ENCODE data around the gene CASQ2. TPM values are rescaled to one million over a fixed set of nuclear protein-coding genes. Genes with fewer than 3 reads are reported as not detected.

CASQ2 gene
- total RNA-seq, 4 donors from 2014 or later: 5.9 to 11.2 (median 9.4) TPM

DNA sequence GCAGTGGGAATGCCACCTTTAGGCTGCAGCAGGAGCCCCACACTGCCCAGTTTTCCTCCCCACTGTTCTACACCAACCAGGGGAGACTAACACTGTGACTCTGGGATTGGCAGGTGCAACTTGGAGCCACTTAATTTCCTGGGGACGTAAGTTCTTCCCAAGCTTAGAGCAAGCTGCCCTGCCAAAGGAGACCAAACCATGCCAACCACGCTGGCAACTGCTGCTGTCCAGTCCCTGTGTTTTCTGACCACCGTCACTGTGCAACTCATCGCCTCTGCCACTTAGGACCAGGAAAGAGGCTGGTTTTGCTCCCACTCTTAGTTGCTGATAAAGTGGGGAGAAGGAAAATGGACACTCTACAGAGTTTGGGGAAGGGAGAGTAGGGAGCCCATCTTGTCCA, 76.3 kb downstream of the CASQ2 start:
- no peaks in the 10 kb centered on the region for H3K4me1 ChIP-seq
- peaks cover 0 to 10% (median 0%) of the 10 kb centered on the region in 4 donors for H3K36me3 ChIP-seq
- no peaks in the 10 kb centered on the region for H3K27me3 ChIP-seq
- H3K27ac ChIP-seq: no peak overlapping the region
- intact Hi-C loops (cut with DNase I; ENCODE audit: low total_unique reads) (no loop called here), in situ Hi-C loops (cut with MboI; ENCODE audit: low pct_ligation_motif_present in 1 of 4, low pct_unique_long_range_greater_than_20kb in 1 of 4, low sequenced_read_pairs in 3 of 4) (no loop called here)
- DNase-seq: no peak
- no peaks in the 10 kb centered on the region for H3K9me3 ChIP-seq
- no peak for TF ChIP-seq EP300 (IDR thresholded peaks at IDR 0.05; ENCODE audit: low read depth)
- WGBS, 2 donors (ENCODE audit: low coverage in 1 of 2): 96% methylated on average over 4 of the region's 4 CpGs; no CpG with 5 or more reads in 1 of the 2 donors
- no peak overlapping the region for H3K4me3 ChIP-seq

DNA sequence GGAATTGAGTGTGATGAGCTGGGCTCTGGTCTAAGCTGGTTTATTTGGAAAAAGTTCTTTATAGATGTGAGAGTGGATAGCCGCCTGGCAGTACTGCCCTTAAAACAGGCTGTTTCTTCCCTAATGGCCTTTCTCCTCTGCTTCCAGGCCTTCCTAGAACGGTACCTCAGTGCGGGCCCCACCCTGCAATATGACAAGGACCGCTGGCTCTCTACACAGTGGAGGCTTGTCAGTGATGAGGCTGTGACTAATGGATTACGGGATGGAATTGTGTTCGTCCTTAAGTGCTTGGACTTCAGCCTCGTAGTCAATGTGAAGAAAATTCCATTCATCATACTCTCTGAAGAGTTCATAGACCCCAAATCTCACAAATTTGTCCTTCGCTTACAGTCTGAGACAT, 77.5 kb downstream of the CASQ2 start:
- H3K36me3 ChIP-seq: peaks cover 0 to 10% (median 0%) of the 10 kb centered on the region in 4 donors
- in situ Hi-C loops (cut with MboI; ENCODE audit: low pct_ligation_motif_present in 1 of 4, low pct_unique_long_range_greater_than_20kb in 1 of 4, low sequenced_read_pairs in 3 of 4) (no loop called here), intact Hi-C loops (cut with DNase I; ENCODE audit: low total_unique reads) (no loop called here)
- no peaks in the 10 kb centered on the region for H3K9me3 ChIP-seq
- no peak for TF ChIP-seq POLR2AphosphoS5 (IDR thresholded peaks at IDR 0.05)
- no peak for TF ChIP-seq POLR2A (IDR thresholded peaks at IDR 0.05)
- no peak for DNase-seq
- no peak overlapping the region for H3K4me3 ChIP-seq
- no peaks in the 10 kb centered on the region for H3K4me1 ChIP-seq
- no peak overlapping the region for H3K27ac ChIP-seq
- no peaks in the 10 kb centered on the region for H3K27me3 ChIP-seq
- 90 to 93% methylated on average over 3 to 8 of the region's 8 CpGs for WGBS, 2 donors (ENCODE audit: low coverage in 1 of 2)

DNA sequence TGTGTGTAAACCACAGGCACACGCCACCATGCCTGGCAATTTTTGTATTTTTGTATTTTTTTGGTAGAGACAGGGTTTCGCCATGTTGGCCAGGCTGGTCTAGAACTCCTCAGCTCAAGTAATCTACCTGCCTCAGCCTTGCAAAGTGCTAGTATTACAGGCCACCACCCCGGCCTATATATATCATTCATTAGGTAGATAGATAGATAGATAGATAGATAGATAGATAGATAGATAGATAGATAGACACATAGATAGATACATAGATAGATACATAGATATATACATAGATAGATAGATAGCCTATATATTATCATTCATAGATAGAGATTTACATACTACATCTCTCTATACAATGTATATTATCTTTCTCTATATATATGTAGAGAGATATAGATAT, 80.8 kb downstream of the CASQ2 start:
- intact Hi-C loops (cut with DNase I; ENCODE audit: low total_unique reads) (no loop called here), in situ Hi-C loops (cut with MboI; ENCODE audit: low pct_ligation_motif_present in 1 of 4, low pct_unique_long_range_greater_than_20kb in 1 of 4, low sequenced_read_pairs in 3 of 4) (no loop called here)
- H3K27me3 ChIP-seq: no peaks in the 10 kb centered on the region
- no peak overlapping the region for H3K4me3 ChIP-seq
- H3K36me3 ChIP-seq: peaks cover 0 to 10% (median 4%) of the 10 kb centered on the region in 4 donors
- no peaks in the 10 kb centered on the region for H3K4me1 ChIP-seq
- no peak overlapping the region for H3K27ac ChIP-seq
- no peak for DNase-seq
- no peak for TF ChIP-seq EP300 (IDR thresholded peaks at IDR 0.05; ENCODE audit: low read depth)
- no peak for TF ChIP-seq POLR2A (IDR thresholded peaks at IDR 0.05)
- TF ChIP-seq POLR2AphosphoS5 (IDR thresholded peaks at IDR 0.05): no peak
- TF ChIP-seq, protein P1, sequence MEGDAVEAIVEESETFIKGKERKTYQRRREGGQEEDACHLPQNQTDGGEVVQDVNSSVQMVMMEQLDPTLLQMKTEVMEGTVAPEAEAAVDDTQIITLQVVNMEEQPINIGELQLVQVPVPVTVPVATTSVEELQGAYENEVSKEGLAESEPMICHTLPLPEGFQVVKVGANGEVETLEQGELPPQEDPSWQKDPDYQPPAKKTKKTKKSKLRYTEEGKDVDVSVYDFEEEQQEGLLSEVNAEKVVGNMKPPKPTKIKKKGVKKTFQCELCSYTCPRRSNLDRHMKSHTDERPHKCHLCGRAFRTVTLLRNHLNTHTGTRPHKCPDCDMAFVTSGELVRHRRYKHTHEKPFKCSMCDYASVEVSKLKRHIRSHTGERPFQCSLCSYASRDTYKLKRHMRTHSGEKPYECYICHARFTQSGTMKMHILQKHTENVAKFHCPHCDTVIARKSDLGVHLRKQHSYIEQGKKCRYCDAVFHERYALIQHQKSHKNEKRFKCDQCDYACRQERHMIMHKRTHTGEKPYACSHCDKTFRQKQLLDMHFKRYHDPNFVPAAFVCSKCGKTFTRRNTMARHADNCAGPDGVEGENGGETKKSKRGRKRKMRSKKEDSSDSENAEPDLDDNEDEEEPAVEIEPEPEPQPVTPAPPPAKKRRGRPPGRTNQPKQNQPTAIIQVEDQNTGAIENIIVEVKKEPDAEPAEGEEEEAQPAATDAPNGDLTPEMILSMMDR (IDR thresholded peaks at IDR 0.05): no peak
- H3K9me3 ChIP-seq: no peaks in the 10 kb centered on the region
- WGBS, 2 donors (ENCODE audit: low coverage in 1 of 2): 80 to 96% methylated on average over 1 to 3 of the region's 3 CpGs

DNA sequence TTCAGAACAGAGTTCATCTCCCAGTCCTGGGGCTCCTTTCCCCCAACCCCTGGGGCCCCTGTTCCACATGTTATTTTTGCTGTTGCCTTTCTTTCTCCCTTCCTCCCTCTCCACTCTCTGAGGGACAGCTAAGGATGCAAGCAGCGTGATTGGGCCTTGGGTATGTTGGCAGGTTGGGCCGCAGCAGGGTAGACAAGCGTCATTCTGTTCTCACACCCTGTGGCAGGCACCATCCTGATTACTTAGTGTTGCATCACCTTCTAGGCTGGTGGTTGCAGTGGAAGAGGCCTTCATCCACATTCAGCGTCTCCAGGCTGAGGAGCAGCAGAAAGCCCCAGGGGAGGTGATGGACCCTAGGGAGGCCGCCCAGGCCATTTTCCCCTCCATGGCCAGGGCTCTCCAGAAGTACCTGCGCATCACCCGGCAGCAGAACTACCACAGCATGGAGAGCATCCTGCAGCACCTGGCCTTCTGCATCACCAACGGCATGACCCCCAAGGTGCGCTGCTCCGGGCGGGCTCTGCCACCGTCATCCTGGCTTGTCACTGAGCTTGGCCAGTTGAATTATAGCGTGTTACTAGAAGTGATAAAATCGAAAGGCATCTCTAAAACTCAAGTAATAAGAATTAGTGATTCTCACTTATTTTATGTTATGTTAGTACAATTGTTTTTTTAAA, 83.3 kb downstream of the CASQ2 start:
- no peak for DNase-seq
- no peak overlapping the region for H3K4me3 ChIP-seq
- no peak overlapping the region for H3K27ac ChIP-seq
- WGBS, 2 donors (ENCODE audit: low coverage in 1 of 2): 85 to 89% methylated on average over 6 to 14 of the region's 14 CpGs
- in situ Hi-C loops (cut with MboI; ENCODE audit: low pct_ligation_motif_present in 1 of 4, low pct_unique_long_range_greater_than_20kb in 1 of 4, low sequenced_read_pairs in 3 of 4) (no loop called here), intact Hi-C loops (cut with DNase I; ENCODE audit: low total_unique reads) (no loop called here)
- no peaks in the 10 kb centered on the region for H3K27me3 ChIP-seq
- TF ChIP-seq POLR2A (IDR thresholded peaks at IDR 0.05) (no peak), EP300 (IDR thresholded peaks at IDR 0.05; ENCODE audit: low read depth) (no peak), POLR2AphosphoS5 (IDR thresholded peaks at IDR 0.05) (no peak)
- TF ChIP-seq, protein P1 (IDR thresholded peaks at IDR 0.05): no peak
- H3K4me1 ChIP-seq: no peaks in the 10 kb centered on the region
- H3K36me3 ChIP-seq: peaks cover 0 to 8% (median 0%) of the 10 kb centered on the region in 4 donors
- no peaks in the 10 kb centered on the region for H3K9me3 ChIP-seq

DNA sequence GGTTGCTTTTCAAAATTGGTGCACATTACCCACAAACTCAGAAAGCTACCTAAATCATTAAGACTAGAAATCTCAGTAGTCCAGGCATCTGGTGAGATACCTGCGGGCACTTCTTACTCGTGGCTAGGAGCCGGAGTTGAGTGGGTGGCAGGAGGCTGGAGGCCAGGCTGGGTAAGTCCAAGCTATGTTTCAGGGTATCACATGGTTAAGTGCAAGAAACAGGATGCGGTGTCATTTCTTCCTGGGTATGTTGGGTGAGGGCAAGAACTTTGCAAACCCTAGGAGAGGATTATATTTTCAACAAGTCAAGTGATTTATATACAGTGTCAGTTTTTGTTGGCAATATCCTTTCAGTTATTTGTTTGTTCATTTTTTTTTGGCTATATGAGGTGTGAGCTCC, 85.7 kb downstream of the CASQ2 start:
- DNase-seq: no peak
- in situ Hi-C loops (cut with MboI; ENCODE audit: low pct_ligation_motif_present in 1 of 4, low pct_unique_long_range_greater_than_20kb in 1 of 4, low sequenced_read_pairs in 3 of 4): no loop called here
- Histone ChIP-seq H3K27ac (no peak overlapping the region), H3K4me1 (peaks cover 0 to 6% (median 4%) of the 10 kb centered on the region in 4 donors), H3K9me3 (no peaks in the 10 kb centered on the region), H3K27me3 (no peaks in the 10 kb centered on the region), H3K36me3 (peaks cover 0 to 8% (median 0%) of the 10 kb centered on the region in 4 donors), H3K4me3 (no peak overlapping the region)
- intact Hi-C loops (cut with DNase I; ENCODE audit: low total_unique reads): no loop called here
- 83 to 90% methylated on average over 4 of the region's 4 CpGs for WGBS, 2 donors (ENCODE audit: low coverage in 1 of 2)
- no peak for TF ChIP-seq POLR2A (IDR thresholded peaks at IDR 0.05)
- TF ChIP-seq, protein P1 (IDR thresholded peaks at IDR 0.05): no peak
- no peak for TF ChIP-seq POLR2AphosphoS5 (IDR thresholded peaks at IDR 0.05)

All from transverse colon (tissue), 4 donors.